TTC549 (cell line): Measurements from ENCODE around the gene ZNF470.

Experiments
- FAIRE-seq: peaks from 2 replicates; lab custom pipeline; 2012; peaks lifted over from hg19 to GRCh38; lab: Jason Lieb, UNC

Gene ZNF470

GRCh38 chr19:56608274-56608964, 41.2 kb downstream of the ZNF470 start:
- FAIRE-seq = no peak

GRCh38 chr19:56611288-56611687, 44.0 kb downstream of the ZNF470 start:
- FAIRE-seq = no peak

GRCh38 chr19:56612737-56613136, 45.5 kb downstream of the ZNF470 start:
- FAIRE-seq = no peak

GRCh38 chr19:56613639-56614038, 46.4 kb downstream of the ZNF470 start:
- FAIRE-seq = no peak

- FAIRE-seq = no peak
Measured at GRCh38 chr19:56617531-56617930, 50.3 kb downstream of the ZNF470 start.

- FAIRE-seq = no peak
Measured at GRCh38 chr19:56619121-56619520, 51.9 kb downstream of the ZNF470 start.

GRCh38 chr19:56622374-56622773, 55.1 kb downstream of the ZNF470 start:
- FAIRE-seq = no peak

GRCh38 chr19:56623006-56623405, 55.7 kb downstream of the ZNF470 start:
- no peak for FAIRE-seq

GRCh38 chr19:56625708-56626107, 58.4 kb downstream of the ZNF470 start:
- FAIRE-seq = no peak

- FAIRE-seq = no peak
Measured at GRCh38 chr19:56633021-56633420, 65.8 kb downstream of the ZNF470 start.

GRCh38 chr19:56637976-56638555, 70.8 kb downstream of the ZNF470 start:
- no peak for FAIRE-seq
